NB4 (cell line): ENCODE results near the gene MFN2.

ENCODE experiments used
- DNase-seq: peaks from one replicate; pipeline ENCODE4 v3.0.0; 2010; ENCODE audit warnings: low read depth
- H3K4me3 ChIP-seq: one replicate; pipeline ENCODE4 v1.5.1; 2011; ENCODE audit warnings: mild to moderate bottlenecking, low read depth, low read length, moderate library complexity
- MYC ChIP-seq: IDR thresholded peaks from 2 replicates; pipeline ENCODE4 v1.6.1; 2011; ENCODE audit warnings: low read depth, low read length
- POLR2A ChIP-seq: IDR thresholded peaks from 2 replicates; pipeline ENCODE4 v1.6.1; 2011; ENCODE audit warnings: mild to moderate bottlenecking; ENCODE audit not compliant: insufficient read length; ENCODE audit errors: extremely low read depth
- TF ChIP-seq, protein P1 (sequence below): IDR thresholded peaks from one replicate; pipeline ENCODE4 v1.5.1; 2012; ENCODE audit warnings: low read depth, low read length
- TF ChIP-seq, protein P2 (sequence below): IDR thresholded peaks from 2 replicates; pipeline ENCODE4 v1.6.1; 2011; ENCODE audit warnings: low read depth, low read length

The MFN2 gene

DNA sequence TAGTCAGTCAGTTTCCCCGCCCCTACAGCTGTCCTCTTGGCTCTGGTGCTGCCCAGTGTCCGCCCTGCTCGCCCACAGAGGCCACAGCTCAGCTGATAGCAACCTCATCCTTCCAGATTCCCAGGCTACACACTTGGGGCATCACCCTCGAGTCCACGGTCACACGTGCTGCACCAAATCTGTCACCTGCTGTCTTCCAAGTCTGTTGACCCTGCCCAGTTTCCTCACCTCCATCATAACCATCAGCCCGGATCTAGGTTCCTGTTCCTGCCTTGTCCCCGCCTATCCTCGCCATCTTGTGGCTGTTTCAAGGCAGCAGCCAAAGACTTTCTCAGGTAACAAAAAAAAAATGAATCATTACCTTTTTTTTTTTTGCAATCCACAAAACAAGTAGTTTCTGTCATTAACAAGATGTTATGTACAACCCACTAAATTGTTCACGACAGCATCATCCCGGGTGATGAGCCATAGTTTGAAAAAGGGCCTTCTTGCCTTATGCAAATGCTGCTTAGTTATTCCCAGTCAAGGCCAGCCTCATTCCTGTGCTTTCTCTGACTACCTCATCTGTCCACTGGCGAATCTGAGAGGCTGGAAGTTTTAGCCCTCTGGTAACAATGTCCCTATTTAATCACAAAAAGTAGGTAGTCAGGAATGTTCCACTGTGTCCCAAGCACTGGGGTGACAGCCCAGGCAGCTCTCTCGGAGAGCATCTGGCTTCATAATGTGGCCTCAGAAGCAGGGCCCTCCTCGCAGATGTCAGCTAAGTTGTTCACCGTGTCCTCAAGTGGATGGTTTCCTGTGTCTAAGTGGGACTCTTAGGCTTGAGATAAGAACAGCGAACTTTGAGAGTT lies 34.1 kb downstream of the MFN2 start:
- no peak overlapping the region for H3K4me3 ChIP-seq
- TF ChIP-seq MYC (no peak), POLR2A (no peak)
- TF ChIP-seq, protein P1, sequence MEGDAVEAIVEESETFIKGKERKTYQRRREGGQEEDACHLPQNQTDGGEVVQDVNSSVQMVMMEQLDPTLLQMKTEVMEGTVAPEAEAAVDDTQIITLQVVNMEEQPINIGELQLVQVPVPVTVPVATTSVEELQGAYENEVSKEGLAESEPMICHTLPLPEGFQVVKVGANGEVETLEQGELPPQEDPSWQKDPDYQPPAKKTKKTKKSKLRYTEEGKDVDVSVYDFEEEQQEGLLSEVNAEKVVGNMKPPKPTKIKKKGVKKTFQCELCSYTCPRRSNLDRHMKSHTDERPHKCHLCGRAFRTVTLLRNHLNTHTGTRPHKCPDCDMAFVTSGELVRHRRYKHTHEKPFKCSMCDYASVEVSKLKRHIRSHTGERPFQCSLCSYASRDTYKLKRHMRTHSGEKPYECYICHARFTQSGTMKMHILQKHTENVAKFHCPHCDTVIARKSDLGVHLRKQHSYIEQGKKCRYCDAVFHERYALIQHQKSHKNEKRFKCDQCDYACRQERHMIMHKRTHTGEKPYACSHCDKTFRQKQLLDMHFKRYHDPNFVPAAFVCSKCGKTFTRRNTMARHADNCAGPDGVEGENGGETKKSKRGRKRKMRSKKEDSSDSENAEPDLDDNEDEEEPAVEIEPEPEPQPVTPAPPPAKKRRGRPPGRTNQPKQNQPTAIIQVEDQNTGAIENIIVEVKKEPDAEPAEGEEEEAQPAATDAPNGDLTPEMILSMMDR, result no peak
- TF ChIP-seq, protein P2, sequence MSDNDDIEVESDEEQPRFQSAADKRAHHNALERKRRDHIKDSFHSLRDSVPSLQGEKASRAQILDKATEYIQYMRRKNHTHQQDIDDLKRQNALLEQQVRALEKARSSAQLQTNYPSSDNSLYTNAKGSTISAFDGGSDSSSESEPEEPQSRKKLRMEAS, result no peak
- DNase-seq, result no peak

DNA sequence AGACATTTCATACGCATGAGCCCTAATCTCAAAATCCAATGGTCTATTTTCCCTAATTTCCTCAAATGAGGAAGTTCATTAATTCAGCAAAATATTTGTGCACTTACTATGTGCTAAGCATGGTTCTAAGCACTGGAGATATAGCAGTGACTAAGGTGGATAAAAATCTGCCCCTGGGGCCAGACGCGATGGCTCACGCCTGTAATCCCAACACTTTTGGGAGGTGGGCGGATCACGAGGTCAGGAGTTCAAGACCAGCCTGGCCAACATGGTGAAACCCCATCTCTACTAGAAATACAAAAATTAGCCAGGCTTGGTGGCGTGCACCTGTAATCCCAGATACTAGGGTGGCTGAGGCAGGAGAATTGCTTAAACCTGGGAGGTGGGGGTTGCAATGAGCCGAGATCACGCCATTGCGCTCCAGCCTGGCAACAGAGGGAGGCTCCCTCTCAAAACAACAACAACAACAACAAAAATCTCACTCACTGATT lies 34.8 kb downstream of the MFN2 start:
- TF ChIP-seq, protein P2, result no peak
- TF ChIP-seq POLR2A (no peak), MYC (no peak)
- TF ChIP-seq, protein P1, result no peak

DNA sequence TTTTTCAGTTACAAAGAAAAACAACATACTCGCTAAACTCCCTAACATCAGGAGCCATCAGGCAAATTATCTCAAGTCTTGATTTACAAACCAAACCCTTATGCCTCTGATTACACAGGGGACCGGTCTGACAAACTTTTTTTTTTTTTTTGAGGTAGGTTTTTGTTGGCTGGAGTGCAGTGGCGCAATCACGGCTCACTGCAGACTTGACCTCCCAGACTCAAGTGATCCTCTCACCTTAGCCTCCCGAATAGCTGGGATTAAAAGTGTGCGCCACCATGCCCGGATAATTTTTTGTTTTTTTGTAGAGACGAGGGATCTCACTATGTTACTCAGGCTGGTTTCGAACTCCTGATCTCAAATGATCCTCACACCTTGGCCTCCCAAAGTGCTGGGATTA lies 35.3 kb downstream of the MFN2 start:
- DNase-seq, result no peak
- no peak overlapping the region for H3K4me3 ChIP-seq
- TF ChIP-seq MYC, result no peak
- TF ChIP-seq, protein P2, result no peak
- TF ChIP-seq POLR2A, result no peak
- TF ChIP-seq, protein P1, result no peak

More for the DNA sequence above, 34.8 kb downstream of the MFN2 start:
- H3K4me3 ChIP-seq, result no peak overlapping the region
- no peak for DNase-seq

DNA sequence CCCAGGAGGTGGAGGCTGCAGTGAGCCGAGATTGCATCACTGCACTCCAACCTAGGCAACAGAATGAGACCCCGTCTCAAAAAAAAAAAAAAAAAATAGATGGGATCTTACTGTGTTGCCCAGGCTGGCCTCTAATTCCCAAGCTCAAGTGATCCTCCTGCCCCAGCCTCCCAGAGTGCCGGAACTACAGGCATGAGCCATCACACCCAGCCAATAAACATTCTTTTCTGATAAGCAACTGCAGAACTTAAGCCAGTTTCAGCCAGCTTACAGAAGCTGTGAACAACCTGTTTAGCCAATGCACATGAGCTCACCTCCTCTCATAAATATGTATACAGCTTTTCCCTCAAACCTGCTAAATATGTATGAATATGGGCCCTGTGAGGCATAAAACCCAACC lies 35.9 kb downstream of the MFN2 start:
- no peak overlapping the region for H3K4me3 ChIP-seq
- TF ChIP-seq MYC (no peak), POLR2A (no peak)
- TF ChIP-seq, protein P1, result no peak
- no peak for DNase-seq

DNA sequence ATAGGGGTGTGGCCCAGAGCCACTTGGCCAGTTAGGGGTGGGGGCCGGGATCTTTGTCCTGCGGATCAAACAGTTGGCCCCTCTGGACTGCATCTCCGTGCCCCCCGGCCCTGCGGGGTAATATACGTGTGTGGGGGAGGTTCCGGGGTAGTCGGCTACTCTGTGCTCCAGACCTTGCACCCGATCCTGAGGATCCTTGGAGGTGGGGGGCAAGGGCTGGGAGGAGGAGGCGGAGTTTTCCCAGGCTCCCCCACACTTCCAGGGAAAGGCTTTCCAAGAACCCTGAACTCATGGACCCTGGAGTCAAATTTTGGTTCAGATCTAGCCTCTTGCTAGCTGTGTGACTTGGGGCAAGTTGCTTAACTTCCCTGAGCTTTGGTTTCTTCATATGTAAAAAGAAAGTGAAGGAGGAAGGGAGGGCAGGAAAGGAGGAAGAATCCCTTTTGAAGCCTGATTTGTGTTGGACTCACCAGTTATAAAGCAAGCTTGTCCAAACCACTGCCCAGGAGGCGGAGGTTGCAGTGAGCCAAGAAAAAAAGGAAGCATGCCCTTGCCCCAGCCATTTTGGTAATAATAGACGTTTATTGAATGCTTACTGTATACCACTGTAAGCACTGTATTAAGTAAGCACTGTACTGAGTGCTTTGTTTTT lies 39.7 kb downstream of the MFN2 start:
- peak; percentile 75 for DNase-seq
- peak overlapping the region; percentile 75 for H3K4me3 ChIP-seq
- TF ChIP-seq, protein P1, result no peak
- TF ChIP-seq MYC (no peak), POLR2A (no peak)
- TF ChIP-seq, protein P2, result no peak
